Measurements from ENCODE around the gene PARD3B. TPM values are rescaled to one million over a fixed set of nuclear protein-coding genes. Genes with fewer than 3 reads are reported as not detected.
A peak's percentile ranks its signal among the peaks of the same experiment; 100 is the strongest.

PARD3B gene
- total RNA-seq, 1 experiment from 2014 or later = 3.9 TPM

DNA sequence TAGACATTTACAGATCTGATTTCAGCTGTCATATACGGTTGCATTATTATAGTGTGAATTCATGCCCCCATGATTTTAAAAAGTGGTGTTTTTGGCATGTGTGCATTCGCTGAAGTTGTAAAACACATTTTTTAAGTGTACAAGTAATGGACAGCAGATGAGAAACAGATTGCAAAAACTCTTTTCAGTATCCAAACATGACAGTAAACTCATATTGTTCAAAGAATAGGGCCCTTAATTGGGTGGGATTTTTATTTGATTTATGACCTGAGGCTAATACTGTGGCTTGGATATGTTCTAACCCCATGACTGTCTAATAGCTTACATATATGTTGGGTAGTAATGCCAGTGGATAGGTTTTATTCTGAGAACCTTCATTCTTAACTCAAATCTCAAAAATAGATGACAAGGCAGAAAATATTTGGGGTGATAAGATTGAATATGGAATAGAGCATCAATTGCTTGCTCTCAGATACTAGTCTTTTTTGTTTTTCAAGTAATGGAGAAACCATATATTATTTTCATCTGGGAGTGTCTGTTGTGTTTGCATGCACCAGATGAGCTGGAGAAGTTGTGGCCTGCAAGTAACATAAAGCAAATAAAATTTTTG lies 118.6 kb downstream of the PARD3B start:
- H3K27ac ChIP-seq (ENCODE audit: low read length) = peak overlapping the region; percentile 1; the same call in 1 of the 2 replicates
- peaks cover 23% of the 10 kb centered on the region for H3K4me1 ChIP-seq (ENCODE audit: insufficient read depth, low read length)
- no peaks in the 10 kb centered on the region for H3K9me3 ChIP-seq (ENCODE audit: low read length)
- no peaks in the 10 kb centered on the region for H4K20me1 ChIP-seq (ENCODE audit: low read length)
- CTCF ChIA-PET = interaction anchor here (0.9 kb wide), 1 partner anchor 28 kb away, joined by 3 read pairs; no protein-coding TSS in a partner anchor
- no peak overlapping the region for H2AFZ ChIP-seq (ENCODE audit: low read length)
- POLR2A ChIA-PET (ENCODE audit: unreplicated experiment) = no interaction called here
- no peaks in the 10 kb centered on the region for H3K79me2 ChIP-seq (ENCODE audit: low read length)
- DNase-seq = no peak
- TF ChIP-seq EZH2 (IDR thresholded peaks at IDR 0.05; ENCODE audit: low read length, unreplicated experiment) (no peak), EZH2phosphoT487 (IDR thresholded peaks at IDR 0.05; ENCODE audit: borderline replicate concordance, low read length) (no peak)
- TF ChIP-seq, protein P1, sequence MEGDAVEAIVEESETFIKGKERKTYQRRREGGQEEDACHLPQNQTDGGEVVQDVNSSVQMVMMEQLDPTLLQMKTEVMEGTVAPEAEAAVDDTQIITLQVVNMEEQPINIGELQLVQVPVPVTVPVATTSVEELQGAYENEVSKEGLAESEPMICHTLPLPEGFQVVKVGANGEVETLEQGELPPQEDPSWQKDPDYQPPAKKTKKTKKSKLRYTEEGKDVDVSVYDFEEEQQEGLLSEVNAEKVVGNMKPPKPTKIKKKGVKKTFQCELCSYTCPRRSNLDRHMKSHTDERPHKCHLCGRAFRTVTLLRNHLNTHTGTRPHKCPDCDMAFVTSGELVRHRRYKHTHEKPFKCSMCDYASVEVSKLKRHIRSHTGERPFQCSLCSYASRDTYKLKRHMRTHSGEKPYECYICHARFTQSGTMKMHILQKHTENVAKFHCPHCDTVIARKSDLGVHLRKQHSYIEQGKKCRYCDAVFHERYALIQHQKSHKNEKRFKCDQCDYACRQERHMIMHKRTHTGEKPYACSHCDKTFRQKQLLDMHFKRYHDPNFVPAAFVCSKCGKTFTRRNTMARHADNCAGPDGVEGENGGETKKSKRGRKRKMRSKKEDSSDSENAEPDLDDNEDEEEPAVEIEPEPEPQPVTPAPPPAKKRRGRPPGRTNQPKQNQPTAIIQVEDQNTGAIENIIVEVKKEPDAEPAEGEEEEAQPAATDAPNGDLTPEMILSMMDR (conservative IDR thresholded peaks at IDR 0.05; ENCODE audit: low read depth, low read length) = no peak
- intact Hi-C loops (cut with micrococcal nuclease) = no loop called here
- peak overlapping the region; percentile 51 for H3K4me2 ChIP-seq (ENCODE audit: low read length)
- H3K36me3 ChIP-seq (ENCODE audit: low read depth, low read length) = no peaks in the 10 kb centered on the region
- no peaks in the 10 kb centered on the region for H3F3A ChIP-seq (ENCODE audit: low read length, unreplicated experiment)
- no peaks in the 10 kb centered on the region for H3K27me3 ChIP-seq (ENCODE audit: low read length)
- no peaks in the 10 kb centered on the region for H3K9me2 ChIP-seq (replicated peaks; ENCODE audit: low read length)
- no TSS peak for BruUV-seq (replicated peaks)
- ATAC-seq = peak; percentile 64
- no peak overlapping the region for H3K4me3 ChIP-seq (ENCODE audit: low read length)
- H3K9ac ChIP-seq (ENCODE audit: low read length) = no peak overlapping the region

DNA sequence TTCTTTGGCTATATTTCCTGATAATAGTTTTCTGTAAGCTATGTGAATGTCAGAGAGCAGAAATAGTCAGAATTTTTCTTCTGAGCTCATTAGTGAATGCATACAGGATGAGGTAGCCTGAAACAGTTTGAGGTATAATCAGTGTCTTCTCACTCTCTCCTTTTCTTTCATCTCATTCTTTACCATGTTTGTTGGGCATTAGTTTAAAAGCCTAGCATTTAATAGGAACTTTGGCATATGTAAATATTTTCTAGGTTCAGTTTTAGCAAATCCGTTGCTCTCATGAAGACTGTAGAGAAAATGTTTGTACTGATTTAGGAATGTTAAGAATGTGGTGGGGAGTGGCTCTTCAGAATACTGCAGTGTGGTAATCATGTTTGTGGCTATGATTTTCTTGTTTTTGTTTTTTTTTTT lies 119.4 kb downstream of the PARD3B start:
- no peaks in the 10 kb centered on the region for H3K36me3 ChIP-seq (ENCODE audit: low read depth, low read length)
- no peaks in the 10 kb centered on the region for H3K9me3 ChIP-seq (ENCODE audit: low read length)
- no peak overlapping the region for H2AFZ ChIP-seq (ENCODE audit: low read length)
- H3K27ac ChIP-seq (ENCODE audit: low read length) = peak overlapping the region; percentile 1; the same call in 1 of the 2 replicates
- peak; percentile 89 for ATAC-seq
- POLR2A ChIA-PET (ENCODE audit: unreplicated experiment) = interaction anchor here (0.6 kb wide), 1 partner anchor 150 kb away, joined by 4 read pairs; no protein-coding TSS in a partner anchor
- no peaks in the 10 kb centered on the region for H4K20me1 ChIP-seq (ENCODE audit: low read length)
- H3K4me2 ChIP-seq (ENCODE audit: low read length) = peak overlapping the region; percentile 51
- H3F3A ChIP-seq (ENCODE audit: low read length, unreplicated experiment) = no peaks in the 10 kb centered on the region
- no peak for TF ChIP-seq EZH2phosphoT487 (IDR thresholded peaks at IDR 0.05; ENCODE audit: borderline replicate concordance, low read length)
- no peak for TF ChIP-seq EZH2 (IDR thresholded peaks at IDR 0.05; ENCODE audit: low read length, unreplicated experiment)
- TF ChIP-seq, protein P1 (conservative IDR thresholded peaks at IDR 0.05; ENCODE audit: low read depth, low read length) = no peak
- no peaks in the 10 kb centered on the region for H3K79me2 ChIP-seq (ENCODE audit: low read length)
- H3K27me3 ChIP-seq (ENCODE audit: low read length) = no peaks in the 10 kb centered on the region
- peaks cover 27% of the 10 kb centered on the region for H3K4me1 ChIP-seq (ENCODE audit: insufficient read depth, low read length)
- H3K4me3 ChIP-seq (ENCODE audit: low read length) = peak overlapping the region; percentile 4; the same call in 1 of the 2 replicates
- peak; percentile 67 for DNase-seq
- TSS peak; percentile 89 for BruUV-seq (replicated peaks)
- no peaks in the 10 kb centered on the region for H3K9me2 ChIP-seq (replicated peaks; ENCODE audit: low read length)
- CTCF ChIA-PET = interaction anchor here (0.9 kb wide), 1 partner anchor 27 kb away, joined by 3 read pairs; no protein-coding TSS in a partner anchor
- intact Hi-C loops (cut with micrococcal nuclease) = loop anchor here (1.0 kb wide), 1 partner anchor 19 kb away; no protein-coding TSS in a partner anchor
- no peak overlapping the region for H3K9ac ChIP-seq (ENCODE audit: low read length)

DNA sequence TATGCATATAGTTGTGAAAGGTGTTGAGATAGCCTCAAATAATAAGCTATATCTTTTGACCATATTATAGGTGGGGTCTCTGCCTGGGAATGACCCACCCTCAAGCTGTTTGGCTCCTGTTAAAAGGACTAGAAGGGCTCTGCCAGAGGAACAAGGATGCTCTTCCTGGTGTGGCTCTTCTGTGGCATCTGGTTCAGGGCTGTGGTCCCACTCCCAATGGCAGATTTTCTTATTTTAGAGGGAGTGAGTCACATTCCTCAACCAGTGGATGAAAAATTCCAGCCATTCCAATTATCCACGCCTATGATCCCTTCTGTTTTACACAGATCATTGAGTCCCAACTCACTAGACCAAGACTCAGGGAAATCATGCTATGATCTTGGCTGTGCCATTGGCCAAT lies 119.9 kb downstream of the PARD3B start:
- DNase-seq = peak; percentile 67
- Histone ChIP-seq H3K9me3 (ENCODE audit: low read length) (no peaks in the 10 kb centered on the region), H4K20me1 (ENCODE audit: low read length) (no peaks in the 10 kb centered on the region), H3K4me2 (ENCODE audit: low read length) (peak overlapping the region; percentile 51), H3K4me3 (ENCODE audit: low read length) (peak overlapping the region; percentile 4; the same call in 1 of the 2 replicates), H3K9me2 (replicated peaks; ENCODE audit: low read length) (no peaks in the 10 kb centered on the region), H3K79me2 (ENCODE audit: low read length) (no peaks in the 10 kb centered on the region), H3K27ac (ENCODE audit: low read length) (peak overlapping the region; percentile 23; the same call in 1 of the 2 replicates), H3F3A (ENCODE audit: low read length, unreplicated experiment) (no peaks in the 10 kb centered on the region), H3K36me3 (ENCODE audit: low read depth, low read length) (no peaks in the 10 kb centered on the region), H3K27me3 (ENCODE audit: low read length) (no peaks in the 10 kb centered on the region), H2AFZ (ENCODE audit: low read length) (peak overlapping the region; percentile 18; the same call in 1 of the 2 replicates), H3K4me1 (ENCODE audit: insufficient read depth, low read length) (peaks cover 32% of the 10 kb centered on the region), H3K9ac (ENCODE audit: low read length) (no peak overlapping the region)
- BruUV-seq (replicated peaks) = no TSS peak
- ATAC-seq = peak; percentile 68
- TF ChIP-seq, protein P1 (conservative IDR thresholded peaks at IDR 0.05; ENCODE audit: low read depth, low read length) = no peak
- no peak for TF ChIP-seq EZH2 (IDR thresholded peaks at IDR 0.05; ENCODE audit: low read length, unreplicated experiment)
- no peak for TF ChIP-seq EZH2phosphoT487 (IDR thresholded peaks at IDR 0.05; ENCODE audit: borderline replicate concordance, low read length)
- POLR2A ChIA-PET (ENCODE audit: unreplicated experiment) = interaction anchor here (0.6 kb wide), 1 partner anchor 150 kb away, joined by 4 read pairs; no protein-coding TSS in a partner anchor
- CTCF ChIA-PET = interaction anchor here (0.9 kb wide), 1 partner anchor 27 kb away, joined by 3 read pairs; no protein-coding TSS in a partner anchor
- intact Hi-C loops (cut with micrococcal nuclease) = loop anchor here (1.0 kb wide), 1 partner anchor 20 kb away; no protein-coding TSS in a partner anchor

Data from PC-3 (cell line).